CD4-positive, alpha-beta T cell treated with Interleukin-12 subunit alpha and Interleukin-12 subunit beta, for 1 hour (primary cell): Measurements from ENCODE around the gene DUS2.
"Not testable (repeated sequence)": the region's sequence is repeated elsewhere in the genome, so short reads cannot be mapped to it uniquely, and the experiment has no call there.

ENCODE experiments used
- DNase-seq: peaks from one replicate; pipeline ENCODE4 v3.0.0-alpha.2; 2020

Gene DUS2

GRCh38 chr16:68078701-68079375 lies 55.8 kb downstream of the DUS2 start:
- DNase-seq = no peak

GRCh38 chr16:68079376-68079625 lies 56.2 kb downstream of the DUS2 start:
- DNase-seq = no peak

DNA sequence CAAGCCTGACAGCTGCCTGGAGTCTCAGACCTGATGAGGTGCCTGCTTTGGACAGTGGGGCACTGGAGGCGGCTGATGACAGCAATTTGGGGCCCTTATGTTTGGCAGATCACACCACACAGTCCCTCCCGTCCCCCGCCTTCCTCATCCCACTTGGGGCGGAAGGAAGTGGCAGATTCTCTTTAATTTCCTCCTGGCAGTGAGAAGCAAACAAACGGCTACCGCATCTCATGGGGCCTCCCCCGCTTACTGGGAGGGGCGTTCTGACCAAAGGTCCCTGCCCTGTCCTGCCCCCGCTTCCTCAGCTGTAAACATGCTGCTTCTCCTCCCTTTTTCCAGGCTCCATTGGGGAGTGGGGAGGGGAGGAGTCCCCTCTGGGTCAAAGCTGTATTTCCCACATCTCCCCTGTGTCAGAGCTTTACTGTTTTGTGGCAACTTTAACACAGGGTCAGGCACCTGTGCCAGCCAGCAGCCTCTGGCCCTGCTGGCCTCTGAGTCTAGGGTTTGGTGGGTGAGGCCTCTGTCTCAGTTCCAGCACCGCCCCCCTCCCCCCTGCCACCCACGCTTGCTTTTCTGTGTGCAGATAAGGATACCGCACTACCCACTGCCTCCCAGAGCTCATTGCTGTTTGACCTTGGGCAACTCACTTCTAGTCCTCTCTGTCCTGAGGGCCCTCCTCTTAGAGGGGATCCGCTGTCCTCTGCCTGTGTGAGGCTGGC lies 56.7 kb downstream of the DUS2 start:
- peak; percentile 82 for DNase-seq

DNA sequence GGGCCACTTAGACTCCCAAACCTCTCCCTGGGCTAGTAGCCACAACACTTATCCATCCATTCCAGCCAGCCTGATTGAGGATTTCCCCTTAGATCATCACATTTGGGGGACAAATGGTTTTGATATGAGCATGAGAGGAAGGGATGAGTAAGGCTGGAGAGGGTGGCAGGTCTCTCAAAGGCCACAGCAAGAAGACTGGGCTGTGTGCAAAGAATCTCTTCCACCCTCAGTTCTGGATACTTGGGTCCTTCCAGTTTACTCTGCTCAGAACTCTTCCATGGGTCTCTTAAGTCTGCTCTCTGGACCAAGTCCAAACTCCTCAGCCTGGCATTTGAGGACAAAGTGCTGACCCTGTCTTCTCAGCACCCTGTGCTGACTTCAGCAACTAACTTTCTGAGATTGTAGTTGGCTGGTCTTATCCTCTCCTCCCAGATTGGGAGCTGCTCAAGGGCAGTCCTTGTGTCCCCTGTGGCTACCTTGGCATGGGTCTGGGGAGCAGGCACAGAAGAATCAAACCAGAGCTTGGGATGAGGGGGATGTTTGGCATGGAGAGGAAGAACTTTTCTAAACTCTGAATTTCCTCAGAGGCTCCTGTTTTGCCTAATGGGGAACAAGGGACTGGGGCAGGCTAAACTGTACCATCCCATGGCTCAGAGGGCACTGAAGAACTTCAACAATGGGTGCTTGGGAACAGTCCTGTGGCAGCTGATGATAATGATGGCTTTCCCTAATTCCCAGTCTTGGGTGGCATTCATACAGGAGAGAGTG lies 59.0 kb downstream of the DUS2 start:
- DNase-seq = no peak

- no peak for DNase-seq
These were observed 59.6 kb downstream of the DUS2 start for GRCh38 chr16:68082629-68083238.

GRCh38 chr16:68083239-68083781 lies 60.2 kb downstream of the DUS2 start:
- DNase-seq = no peak

DNA sequence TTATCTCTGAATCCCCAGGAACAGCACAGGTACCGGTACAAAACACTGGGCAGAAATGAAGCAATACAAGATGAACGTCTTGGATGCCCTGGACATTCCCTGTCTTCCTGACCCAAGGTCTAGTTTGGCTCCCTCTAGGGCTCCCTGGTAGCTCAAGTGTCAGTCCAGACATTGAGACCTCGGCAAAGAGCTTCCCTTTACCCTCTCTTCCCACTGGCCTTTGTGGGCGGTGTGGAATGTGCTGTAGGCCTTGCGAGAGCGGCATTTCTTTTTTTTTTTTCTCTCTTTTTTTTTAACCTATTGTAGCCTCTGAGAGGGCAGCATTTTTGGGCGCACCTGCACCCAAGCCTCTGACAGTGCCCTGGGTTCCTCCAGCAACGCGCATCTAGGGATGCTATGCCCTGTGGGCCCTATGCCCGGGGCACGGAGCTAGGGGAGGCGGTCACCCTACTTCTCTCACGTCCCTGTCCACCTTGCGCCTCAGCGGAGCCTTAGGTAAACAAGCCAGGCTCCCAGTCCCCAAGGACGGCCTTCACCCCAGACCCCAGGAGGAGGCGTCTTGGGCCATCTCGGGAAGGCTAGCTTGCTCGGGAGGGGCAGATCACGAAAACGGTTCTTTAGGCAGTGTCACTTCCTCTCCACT lies 60.9 kb downstream of the DUS2 start:
- no peak for DNase-seq

DNA sequence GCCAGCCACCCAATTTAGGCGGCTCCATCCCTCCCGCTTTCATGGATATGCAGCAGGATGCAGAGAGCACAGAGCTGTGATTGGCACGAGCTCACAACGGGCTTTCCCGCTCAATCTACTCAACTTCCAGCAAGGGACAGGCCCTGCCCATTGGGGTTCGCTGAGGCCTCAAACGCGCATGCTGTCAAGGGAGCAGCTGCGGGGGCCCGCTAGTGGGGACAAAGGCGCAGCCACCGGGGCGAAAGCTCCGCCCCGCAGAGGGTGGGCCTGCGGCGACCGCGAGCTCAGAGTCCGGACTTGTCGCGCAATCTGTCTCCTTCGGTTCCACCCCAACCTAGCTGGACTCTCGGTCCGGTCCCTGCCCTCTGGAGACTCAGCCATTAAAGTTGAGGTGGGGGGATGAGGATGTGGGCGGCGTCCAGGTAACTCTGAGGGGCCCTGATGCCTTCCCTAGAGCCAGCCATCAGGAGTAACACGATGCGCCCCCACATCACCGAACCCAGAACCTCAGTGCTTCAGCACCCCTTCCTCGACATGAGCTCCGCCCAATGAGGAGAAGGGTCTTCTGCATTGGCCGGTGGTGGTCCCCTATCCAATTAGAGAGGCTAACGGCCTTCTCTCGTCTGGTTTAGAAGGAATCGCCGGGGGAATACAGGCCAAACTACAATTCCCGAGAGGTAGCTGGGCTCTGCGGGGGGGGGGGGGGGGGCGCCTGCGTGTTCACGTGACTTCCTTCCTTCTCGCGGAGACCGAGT lies 61.6 kb downstream of the DUS2 start:
- DNase-seq = peak; percentile 89

DNA sequence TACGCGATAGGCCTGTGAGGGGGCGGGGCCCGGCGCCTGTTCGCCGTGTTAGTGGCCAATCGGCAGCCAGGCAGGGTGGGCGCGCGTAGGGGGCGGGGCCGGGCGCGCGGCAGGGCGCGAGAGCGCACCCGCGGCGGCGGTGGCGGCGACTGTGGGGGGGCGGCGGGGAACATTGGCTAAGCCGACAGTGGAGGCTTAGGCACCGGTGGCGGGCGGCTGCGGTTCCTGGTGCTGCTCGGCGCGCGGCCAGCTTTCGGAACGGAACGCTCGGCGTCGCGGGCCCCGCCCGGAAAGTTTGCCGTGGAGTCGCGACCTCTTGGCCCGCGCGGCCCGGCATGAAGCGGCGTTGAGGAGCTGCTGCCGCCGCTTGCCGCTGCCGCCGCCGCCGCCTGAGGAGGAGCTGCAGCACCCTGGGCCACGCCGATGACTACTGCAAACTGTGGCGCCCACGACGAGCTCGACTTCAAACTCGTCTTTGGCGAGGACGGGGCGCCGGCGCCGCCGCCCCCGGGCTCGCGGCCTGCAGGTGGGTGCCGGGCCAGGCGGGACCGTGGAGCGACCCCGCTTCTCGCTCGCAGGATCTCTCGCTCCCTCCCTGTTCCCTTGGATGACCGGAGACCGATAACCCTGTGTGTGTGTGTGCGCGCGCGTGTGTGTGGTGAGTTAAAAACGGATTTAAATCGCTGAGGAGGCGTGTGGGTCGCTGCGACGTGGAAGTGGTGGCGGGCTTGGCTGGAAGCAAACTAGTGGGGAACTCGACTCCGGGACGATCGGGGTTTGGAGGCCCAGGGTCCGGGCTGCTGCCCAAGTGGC lies 62.4 kb downstream of the DUS2 start, which contains the start of gene NFATC3:
Gene NFATC3, plus strand, starts transcription at position 112 of the 813 bp plus-strand sequence. Its CDS starts 312 bp downstream, at position 424.
- DNase-seq = peak; percentile 99

DNA sequence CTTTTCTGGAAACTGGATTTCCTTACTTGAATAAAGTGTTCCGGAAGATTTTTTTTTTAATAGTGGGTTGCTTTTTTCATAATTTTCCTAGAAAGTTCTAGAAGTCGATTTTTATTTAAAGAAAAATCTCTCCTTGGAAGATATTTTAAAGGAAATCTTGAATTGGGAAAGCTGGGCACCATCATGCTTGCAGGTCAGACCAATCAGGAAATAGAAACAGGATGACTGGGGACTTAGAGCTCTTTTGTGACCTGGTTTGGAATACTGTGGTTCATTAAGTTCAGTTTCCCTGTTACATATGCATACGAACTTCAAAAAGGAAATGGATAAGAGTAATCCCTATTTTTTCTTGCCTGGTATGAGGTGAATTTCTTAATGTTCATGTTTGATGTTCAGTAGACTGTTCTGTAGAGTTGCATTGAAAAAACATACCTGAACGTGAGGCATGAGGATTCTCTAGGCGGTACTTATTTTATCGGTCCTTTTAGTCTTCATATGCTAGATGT lies 63.3 kb downstream of the DUS2 start:
- no peak for DNase-seq

- DNase-seq = no peak
These were observed 63.8 kb downstream of the DUS2 start for GRCh38 chr16:68086860-68087268.

GRCh38 chr16:68087688-68088087 lies 64.6 kb downstream of the DUS2 start:
- DNase-seq = no peak

- DNase-seq = no peak
These were observed 65.3 kb downstream of the DUS2 start for GRCh38 chr16:68088130-68088972.

GRCh38 chr16:68089067-68089466 lies 66.0 kb downstream of the DUS2 start:
- DNase-seq = no peak

- DNase-seq = peak; percentile 36
These were observed 67.0 kb downstream of the DUS2 start for GRCh38 chr16:68090130-68090529.

DNA sequence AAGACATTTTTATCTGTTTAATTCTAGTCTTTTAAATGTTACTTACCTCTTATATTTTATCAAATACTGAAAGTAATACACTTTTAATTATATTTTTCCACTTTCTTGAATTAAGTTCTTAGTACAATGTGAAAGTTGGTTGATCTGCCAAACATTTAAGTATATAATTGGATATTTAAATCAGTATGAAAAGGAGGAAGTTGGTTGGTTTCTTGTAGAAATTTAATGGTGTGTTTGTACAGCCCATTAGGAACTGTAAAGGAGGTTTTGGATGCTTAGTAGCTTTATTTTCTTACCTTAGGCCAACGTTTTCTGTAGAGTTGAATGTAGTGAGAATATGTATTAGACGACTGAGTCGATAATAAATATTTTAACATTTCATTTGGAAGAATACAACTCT lies 67.4 kb downstream of the DUS2 start:
- no peak for DNase-seq

DNA sequence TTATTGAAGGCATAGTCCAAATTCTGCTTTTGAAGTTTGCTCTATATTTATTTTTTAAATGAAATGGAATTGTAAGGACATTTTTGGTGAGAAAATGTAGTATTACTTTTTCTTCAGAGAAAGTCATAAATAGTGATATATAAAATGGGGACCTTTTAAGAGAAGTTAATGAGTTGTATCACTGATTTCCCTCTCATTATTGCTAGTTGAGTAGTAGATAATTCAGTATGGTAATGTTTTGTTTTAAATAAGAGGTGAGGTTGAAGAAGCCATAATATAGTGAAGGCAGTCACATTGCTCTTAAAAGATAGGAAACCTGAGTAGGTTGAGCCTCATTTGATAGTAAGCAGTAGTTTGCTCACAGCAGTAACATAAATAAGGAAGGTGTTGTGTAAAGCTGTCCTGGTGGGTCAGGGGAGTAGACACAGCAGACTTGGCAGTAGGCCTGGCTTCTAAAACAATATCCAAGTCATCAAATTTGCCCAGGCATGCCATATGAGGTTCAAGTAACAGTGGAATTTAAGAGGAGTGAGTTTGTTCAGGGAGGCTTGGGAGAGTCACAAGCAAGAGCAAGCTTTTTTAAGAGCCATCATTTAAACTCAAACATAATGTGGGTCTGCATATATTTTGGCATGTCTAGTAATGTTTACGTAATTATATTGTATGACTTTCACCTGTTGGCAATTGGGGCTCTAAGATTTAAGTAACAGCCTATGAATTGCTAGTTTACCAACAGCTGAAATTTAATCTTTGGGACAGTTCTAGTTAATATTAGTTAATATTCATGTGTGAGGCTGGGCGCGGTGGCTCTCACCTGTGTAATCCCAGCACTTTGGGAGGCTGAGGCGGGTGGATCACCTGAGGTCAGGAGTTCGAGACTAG lies 68.5 kb downstream of the DUS2 start:
- no peak for DNase-seq

DNA sequence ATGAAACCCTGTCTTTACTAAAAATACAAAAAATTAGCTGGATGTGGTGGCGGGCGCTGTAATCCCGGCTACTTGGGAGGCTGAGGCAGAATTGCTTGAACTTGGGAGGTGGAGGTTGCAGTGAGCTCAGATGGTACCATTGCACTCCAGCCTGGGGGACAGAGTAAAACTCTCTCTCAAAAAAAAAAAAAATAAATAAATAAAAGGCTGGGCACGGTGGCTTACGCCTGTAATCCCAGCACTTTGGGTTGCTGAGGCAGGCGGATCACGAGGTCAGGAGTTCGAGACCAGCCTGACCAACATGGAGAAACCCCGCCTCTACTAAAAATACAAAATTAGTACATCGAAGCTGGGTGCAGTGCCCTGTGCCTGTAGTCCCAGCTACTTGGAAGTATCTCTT lies 69.2 kb downstream of the DUS2 start:
- not testable (repeated sequence) for DNase-seq
